ENCODE data around the gene DNAJA3.

DNAJA3 gene

DNA sequence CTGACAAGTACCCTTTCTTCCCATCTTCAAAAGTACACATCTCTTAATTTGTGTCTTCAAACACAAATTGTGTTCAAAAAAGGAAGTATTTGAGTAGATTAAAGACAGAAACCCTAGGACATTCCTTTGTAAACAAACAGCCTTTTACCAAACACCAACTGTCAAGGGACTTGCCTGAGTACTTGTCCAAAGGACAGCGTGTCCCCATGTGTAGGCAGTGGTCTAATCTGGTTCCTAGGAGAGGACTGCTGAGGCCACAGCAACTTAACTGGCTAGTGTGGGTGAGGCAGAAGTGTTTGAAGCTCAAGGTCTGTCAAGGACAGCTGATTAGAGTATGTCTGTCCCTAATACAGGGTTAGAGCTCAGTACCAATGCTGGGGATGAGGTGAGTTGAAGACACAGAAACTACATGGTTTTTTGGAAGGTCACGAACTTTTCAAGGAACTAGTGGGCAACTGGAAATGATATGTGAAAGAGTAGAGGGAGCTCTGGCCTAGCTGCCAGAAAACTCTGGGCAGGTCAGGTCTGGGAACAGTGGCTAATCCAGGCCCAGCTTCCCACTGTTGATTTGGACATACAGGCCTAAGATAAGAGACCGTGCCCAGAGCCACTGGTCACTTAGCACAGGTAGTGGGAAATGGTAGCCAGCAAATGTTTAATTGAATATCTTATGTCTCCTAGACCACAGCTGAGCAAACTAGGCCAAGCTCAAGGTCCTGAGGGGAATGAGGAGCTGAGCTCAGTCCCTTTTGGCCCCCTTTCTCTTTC lies 60.6 kb downstream of the DNAJA3 start:
- Histone ChIP-seq H3K79me2 (ENCODE audit: insufficient read depth, low read length) (peaks cover 42% of the 10 kb centered on the region), H2AFZ (ENCODE audit: low read depth, low read length, severe bottlenecking) (no peak overlapping the region), H3K4me3 (ENCODE audit: insufficient read depth, low read length, poor library complexity, severe bottlenecking) (no peak overlapping the region), H3K9ac (ENCODE audit: low read length) (no peak overlapping the region), H3K27ac (ENCODE audit: low read depth, low read length) (no peak overlapping the region), H4K20me1 (ENCODE audit: low read depth, low read length) (peaks cover 5% of the 10 kb centered on the region; the same call in 1 of the 2 replicates), H3F3A (ENCODE audit: insufficient read depth) (no peaks in the 10 kb centered on the region), H3K9me2 (replicated peaks; ENCODE audit: insufficient read depth, low read length) (no peaks in the 10 kb centered on the region), H3K4me2 (ENCODE audit: low read depth, low read length, poor library complexity, severe bottlenecking) (no peak overlapping the region), H3K9me3 (ENCODE audit: insufficient read depth, low read length) (no peaks in the 10 kb centered on the region), H3K36me3 (ENCODE audit: low read length) (no peaks in the 10 kb centered on the region), H3K27me3 (ENCODE audit: low read length) (no peaks in the 10 kb centered on the region)
- TF ChIP-seq EZH2phosphoT487 (conservative IDR thresholded peaks at IDR 0.05; ENCODE audit: low read length) (no peak), CTCF (IDR thresholded peaks at IDR 0.05; ENCODE audit: insufficient read depth, low read length, poor library complexity, severe bottlenecking) (no peak)

DNA sequence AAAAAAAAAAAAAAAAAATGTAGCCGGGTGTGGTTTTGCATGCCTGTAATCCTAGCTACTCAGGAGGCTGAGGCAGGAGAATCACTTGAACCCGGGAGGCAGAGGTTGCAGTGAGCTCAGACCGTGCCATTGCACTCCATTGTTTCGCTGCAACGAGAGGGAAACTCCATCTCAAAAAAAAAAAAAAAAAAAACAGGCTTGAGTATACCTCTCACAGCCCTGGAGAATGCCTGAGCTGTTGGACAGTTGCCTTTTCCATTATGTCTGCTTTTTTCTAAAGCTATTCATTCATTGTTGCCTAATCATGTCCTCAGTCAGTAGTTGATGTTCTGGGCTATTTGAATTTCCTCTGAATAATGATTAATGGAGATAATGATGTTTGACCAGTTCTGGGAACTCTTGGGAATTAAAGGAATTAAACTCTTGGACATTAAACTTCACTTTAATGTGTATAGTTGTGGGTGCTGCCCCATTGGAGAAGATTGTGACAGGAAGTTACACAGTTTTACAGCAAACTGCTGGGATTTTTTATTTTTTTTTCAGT lies 62.4 kb downstream of the DNAJA3 start:
- no peak overlapping the region for H3K4me3 ChIP-seq (ENCODE audit: insufficient read depth, low read length, poor library complexity, severe bottlenecking)
- H3K9me2 ChIP-seq (replicated peaks; ENCODE audit: insufficient read depth, low read length): no peaks in the 10 kb centered on the region
- no peak overlapping the region for H3K27ac ChIP-seq (ENCODE audit: low read depth, low read length)
- H3K36me3 ChIP-seq (ENCODE audit: low read length): no peaks in the 10 kb centered on the region
- H3K79me2 ChIP-seq (ENCODE audit: insufficient read depth, low read length): peaks cover 31% of the 10 kb centered on the region
- H3F3A ChIP-seq (ENCODE audit: insufficient read depth): no peaks in the 10 kb centered on the region
- H2AFZ ChIP-seq (ENCODE audit: low read depth, low read length, severe bottlenecking): no peak overlapping the region
- no peak overlapping the region for H3K9ac ChIP-seq (ENCODE audit: low read length)
- TF ChIP-seq CTCF (IDR thresholded peaks at IDR 0.05; ENCODE audit: insufficient read depth, low read length, poor library complexity, severe bottlenecking): no peak
- TF ChIP-seq EZH2phosphoT487 (conservative IDR thresholded peaks at IDR 0.05; ENCODE audit: low read length): no peak
- H3K27me3 ChIP-seq (ENCODE audit: low read length): no peaks in the 10 kb centered on the region
- H4K20me1 ChIP-seq (ENCODE audit: low read depth, low read length): peaks cover 5% of the 10 kb centered on the region; the same call in 1 of the 2 replicates
- H3K9me3 ChIP-seq (ENCODE audit: insufficient read depth, low read length): no peaks in the 10 kb centered on the region
- no peak overlapping the region for H3K4me2 ChIP-seq (ENCODE audit: low read depth, low read length, poor library complexity, severe bottlenecking)

- peaks cover 36% of the 10 kb centered on the region for H3K79me2 ChIP-seq (ENCODE audit: insufficient read depth, low read length)
- H3K27ac ChIP-seq (ENCODE audit: low read depth, low read length): no peak overlapping the region
- no peaks in the 10 kb centered on the region for H3K36me3 ChIP-seq (ENCODE audit: low read length)
- no peaks in the 10 kb centered on the region for H3K9me3 ChIP-seq (ENCODE audit: insufficient read depth, low read length)
- no peak overlapping the region for H3K4me2 ChIP-seq (ENCODE audit: low read depth, low read length, poor library complexity, severe bottlenecking)
- no peak overlapping the region for H3K4me3 ChIP-seq (ENCODE audit: insufficient read depth, low read length, poor library complexity, severe bottlenecking)
- no peaks in the 10 kb centered on the region for H3K27me3 ChIP-seq (ENCODE audit: low read length)
- H3K9ac ChIP-seq (ENCODE audit: low read length): no peak overlapping the region
- H3F3A ChIP-seq (ENCODE audit: insufficient read depth): no peaks in the 10 kb centered on the region
- no peak overlapping the region for H2AFZ ChIP-seq (ENCODE audit: low read depth, low read length, severe bottlenecking)
- H4K20me1 ChIP-seq (ENCODE audit: low read depth, low read length): peaks cover 5% of the 10 kb centered on the region; the same call in 1 of the 2 replicates
- no peak for TF ChIP-seq CTCF (IDR thresholded peaks at IDR 0.05; ENCODE audit: insufficient read depth, low read length, poor library complexity, severe bottlenecking)
- TF ChIP-seq EZH2phosphoT487 (conservative IDR thresholded peaks at IDR 0.05; ENCODE audit: low read length): no peak
- H3K9me2 ChIP-seq (replicated peaks; ENCODE audit: insufficient read depth, low read length): no peaks in the 10 kb centered on the region
Observed at GRCh38 chr16:4488499-4488967, 62.9 kb downstream of the DNAJA3 start.
